SU-DHL-6 (cell line): ENCODE results near the gene GPR85.

Experiments
- H2AFZ ChIP-seq: fragments of 200-600 bp; sonication (generic); 2 replicates; pipeline ENCODE4 v1.6.1; 2014; ENCODE audit warnings: low read depth, mild to moderate bottlenecking, moderate library complexity, mixed read lengths, antibody characterized with exemption, low read length; ENCODE audit not compliant: severe bottlenecking
- H3F3A ChIP-seq: fragments of 200-600 bp; shearing (Covaris generic); 2 replicates; pipeline ENCODE4 v1.6.0; 2016; ENCODE audit warnings: antibody characterized with exemption, mild to moderate bottlenecking; ENCODE audit not compliant: insufficient read depth
- H3K27ac ChIP-seq: fragments of 200-600 bp; sonication (generic); 2 replicates; pipeline ENCODE4 v1.5.1; 2016; ENCODE audit warnings: low read depth, mild to moderate bottlenecking, low read length, moderate library complexity, mixed read lengths
- H3K27me3 ChIP-seq: fragments of 200-600 bp; sonication (generic), shearing (Covaris generic); 2 replicates; pipeline ENCODE4 v1.6.0; 2014; ENCODE audit warnings: mild to moderate bottlenecking, low read length
- H3K36me3 ChIP-seq: fragments of 200-600 bp; sonication (generic); 2 replicates; pipeline ENCODE4 v1.6.1; 2014; ENCODE audit warnings: mild to moderate bottlenecking, low read length, mixed read lengths
- H3K4me2 ChIP-seq: fragments of 300-600, 200-600 bp; shearing (Covaris generic), sonication (generic); 2 replicates; pipeline ENCODE4 v1.6.0; 2014; ENCODE audit warnings: low read length, low read depth, mild to moderate bottlenecking; ENCODE audit not compliant: poor library complexity, severe bottlenecking
- H3K4me3 ChIP-seq: fragments of 200-600 bp; sonication (generic); 2 replicates; pipeline ENCODE4 v1.5.1; 2014; ENCODE audit warnings: antibody characterized with exemption, low read length, mild to moderate bottlenecking, mixed read lengths; ENCODE audit not compliant: insufficient read depth, poor library complexity, severe bottlenecking
- H3K79me2 ChIP-seq: fragments of 200-600 bp; sonication (generic); 2 replicates; pipeline ENCODE4 v1.6.1; 2014; ENCODE audit warnings: mild to moderate bottlenecking, low read length, moderate library complexity; ENCODE audit not compliant: insufficient read depth
- H3K9ac ChIP-seq: fragments of 200-600 bp; sonication (generic); 2 replicates; pipeline ENCODE4 v1.7.0; 2014; ENCODE audit warnings: mild to moderate bottlenecking, low read length
- H3K9me2 ChIP-seq: fragments of 200-600 bp; sonication (generic); replicated peaks from 2 replicates; pipeline ENCODE4 v1.6.1; 2014; ENCODE audit warnings: low read length; ENCODE audit not compliant: insufficient read depth
- H3K9me3 ChIP-seq: fragments of 200-600 bp; sonication (generic); 2 replicates; pipeline ENCODE4 v1.6.1; 2014; ENCODE audit warnings: low read length, mixed read lengths; ENCODE audit not compliant: insufficient read depth
- H4K20me1 ChIP-seq: fragments of 200-600 bp; sonication (generic); 2 replicates; pipeline ENCODE4 v1.6.1; 2014; ENCODE audit warnings: low read depth, mild to moderate bottlenecking, antibody characterized with exemption, low read length, moderate library complexity, mixed read lengths
- EZH2phosphoT487 ChIP-seq: fragments of 200-600 bp; sonication (generic), shearing (Covaris generic); conservative IDR thresholded peaks from 2 replicates; pipeline ENCODE4 v1.6.1; 2018; ENCODE audit warnings: mild to moderate bottlenecking, antibody characterized with exemption, low read length, moderate library complexity, mixed read lengths
- TF ChIP-seq, protein P1 (sequence below): fragments of 200-600 bp; sonication (generic); IDR thresholded peaks from one replicate; pipeline ENCODE4 v1.5.1; 2017; ENCODE audit warnings: antibody characterized with exemption, mild to moderate bottlenecking, low read length, moderate library complexity; ENCODE audit not compliant: insufficient read depth, poor library complexity, severe bottlenecking

GPR85 gene

GRCh38 chr7:113083816-113084495, 2.7 kb downstream of the GPR85 start:
- Histone ChIP-seq H3F3A (no peaks in the 10 kb centered on the region), H3K27me3 (no peaks in the 10 kb centered on the region), H3K9ac (no peak overlapping the region), H2AFZ (no peak overlapping the region), H4K20me1 (no peaks in the 10 kb centered on the region), H3K4me3 (no peak overlapping the region), H3K9me2 (no peaks in the 10 kb centered on the region), H3K36me3 (no peaks in the 10 kb centered on the region), H3K79me2 (no peaks in the 10 kb centered on the region), H3K4me2 (no peak overlapping the region), H3K9me3 (no peaks in the 10 kb centered on the region), H3K27ac (no peak overlapping the region)
- no peak for TF ChIP-seq EZH2phosphoT487
- TF ChIP-seq, protein P1, sequence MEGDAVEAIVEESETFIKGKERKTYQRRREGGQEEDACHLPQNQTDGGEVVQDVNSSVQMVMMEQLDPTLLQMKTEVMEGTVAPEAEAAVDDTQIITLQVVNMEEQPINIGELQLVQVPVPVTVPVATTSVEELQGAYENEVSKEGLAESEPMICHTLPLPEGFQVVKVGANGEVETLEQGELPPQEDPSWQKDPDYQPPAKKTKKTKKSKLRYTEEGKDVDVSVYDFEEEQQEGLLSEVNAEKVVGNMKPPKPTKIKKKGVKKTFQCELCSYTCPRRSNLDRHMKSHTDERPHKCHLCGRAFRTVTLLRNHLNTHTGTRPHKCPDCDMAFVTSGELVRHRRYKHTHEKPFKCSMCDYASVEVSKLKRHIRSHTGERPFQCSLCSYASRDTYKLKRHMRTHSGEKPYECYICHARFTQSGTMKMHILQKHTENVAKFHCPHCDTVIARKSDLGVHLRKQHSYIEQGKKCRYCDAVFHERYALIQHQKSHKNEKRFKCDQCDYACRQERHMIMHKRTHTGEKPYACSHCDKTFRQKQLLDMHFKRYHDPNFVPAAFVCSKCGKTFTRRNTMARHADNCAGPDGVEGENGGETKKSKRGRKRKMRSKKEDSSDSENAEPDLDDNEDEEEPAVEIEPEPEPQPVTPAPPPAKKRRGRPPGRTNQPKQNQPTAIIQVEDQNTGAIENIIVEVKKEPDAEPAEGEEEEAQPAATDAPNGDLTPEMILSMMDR, result no peak

- Histone ChIP-seq H3K9me2 (no peaks in the 10 kb centered on the region), H2AFZ (no peak overlapping the region), H3K4me2 (no peak overlapping the region), H3K4me3 (no peak overlapping the region), H3K79me2 (no peaks in the 10 kb centered on the region), H3K27ac (no peak overlapping the region), H4K20me1 (no peaks in the 10 kb centered on the region), H3K9me3 (no peaks in the 10 kb centered on the region), H3K27me3 (no peaks in the 10 kb centered on the region), H3K36me3 (no peaks in the 10 kb centered on the region), H3K9ac (no peak overlapping the region), H3F3A (no peaks in the 10 kb centered on the region)
- no peak for TF ChIP-seq EZH2phosphoT487
- TF ChIP-seq, protein P1, result no peak
Measured at GRCh38 chr7:113083132-113083815, 3.4 kb downstream of the GPR85 start.

- Histone ChIP-seq H3K27ac (no peak overlapping the region), H3K79me2 (no peaks in the 10 kb centered on the region), H3K9ac (no peak overlapping the region), H3K9me3 (no peaks in the 10 kb centered on the region), H2AFZ (no peak overlapping the region), H4K20me1 (no peaks in the 10 kb centered on the region), H3F3A (no peaks in the 10 kb centered on the region), H3K9me2 (no peaks in the 10 kb centered on the region), H3K4me2 (no peak overlapping the region), H3K27me3 (no peaks in the 10 kb centered on the region), H3K36me3 (no peaks in the 10 kb centered on the region), H3K4me3 (no peak overlapping the region)
- TF ChIP-seq, protein P1, result no peak
- no peak for TF ChIP-seq EZH2phosphoT487
Measured at GRCh38 chr7:113078331-113078730, 8.3 kb downstream of the GPR85 start.
